Embryonic facial prominence (tissue), 1 donor: ENCODE results near the gene MDM1.

ENCODE experiments used
- DNase-seq: peaks from one replicate; pipeline ENCODE4 v3.0.0-alpha.2; 2016; ENCODE audit errors: extremely low spot score

MDM1 gene

GRCh38 chr12:68356060-68356695, 24.0 kb upstream of the MDM1 start:
- DNase-seq = no peak

GRCh38 chr12:68354977-68355541, 22.9 kb upstream of the MDM1 start:
- DNase-seq = no peak

- no peak for DNase-seq
These were observed 19.9 kb upstream of the MDM1 start for GRCh38 chr12:68352067-68352466.

- DNase-seq = no peak
These were observed 18.6 kb upstream of the MDM1 start for GRCh38 chr12:68350753-68351152.

- no peak for DNase-seq
These were observed 17.9 kb upstream of the MDM1 start for GRCh38 chr12:68349921-68350606.

- DNase-seq = no peak
These were observed 17.1 kb upstream of the MDM1 start for GRCh38 chr12:68349220-68349621.

- no peak for DNase-seq
These were observed 16.3 kb upstream of the MDM1 start for GRCh38 chr12:68348419-68348818.

GRCh38 chr12:68345763-68346162, 13.6 kb upstream of the MDM1 start:
- no peak for DNase-seq

GRCh38 chr12:68344126-68344525, 12.0 kb upstream of the MDM1 start:
- DNase-seq = no peak

- no peak for DNase-seq
These were observed 10.8 kb upstream of the MDM1 start for GRCh38 chr12:68342966-68343365.

GRCh38 chr12:68341822-68342221, 9.7 kb upstream of the MDM1 start:
- DNase-seq = no peak

GRCh38 chr12:68340404-68341270, 8.5 kb upstream of the MDM1 start:
- no peak for DNase-seq

GRCh38 chr12:68336889-68337303, 4.7 kb upstream of the MDM1 start:
- DNase-seq = no peak

- DNase-seq = no peak
These were observed 3.3 kb upstream of the MDM1 start for GRCh38 chr12:68335462-68335861.

- DNase-seq = no peak
These were observed 2.0 kb upstream of the MDM1 start for GRCh38 chr12:68334132-68334531.

- DNase-seq = no peak
These were observed 817 bp upstream of the MDM1 start for GRCh38 chr12:68332728-68333630.

- DNase-seq = no peak
These were observed 678 bp downstream of the MDM1 start for GRCh38 chr12:68331500-68331868.

- no peak for DNase-seq
These were observed 4.3 kb downstream of the MDM1 start for GRCh38 chr12:68327896-68328295.

GRCh38 chr12:68326716-68327115, 5.4 kb downstream of the MDM1 start:
- no peak for DNase-seq

GRCh38 chr12:68325966-68326365, 6.2 kb downstream of the MDM1 start:
- no peak for DNase-seq

GRCh38 chr12:68324531-68324930, 7.6 kb downstream of the MDM1 start:
- no peak for DNase-seq
